ENCODE measurements around the gene P2RY6. TPM values are rescaled to one million over a fixed set of nuclear protein-coding genes. Genes with fewer than 3 reads are reported as not detected.

The P2RY6 gene
- total RNA-seq, 1 donor from 2014 or later = 0.74 TPM

GRCh38 chr11:73321604-73322381 lies 49.7 kb downstream of the P2RY6 start:
- peaks cover 57% of the 10 kb centered on the region for H3K4me1 Mint-ChIP-seq (ENCODE audit: unreplicated experiment)
- peak; percentile 65 for DNase-seq (ENCODE audit: low spot score)

GRCh38 chr11:73322382-73323306 lies 50.5 kb downstream of the P2RY6 start:
- TF ChIP-seq CTCF (IDR thresholded peaks at IDR 0.05; ENCODE audit: unreplicated experiment) = no peak
- Mint-ChIP-seq H3K27me3 (ENCODE audit: unreplicated experiment) (peaks cover 16% of the 10 kb centered on the region), H3K27ac (ENCODE audit: unreplicated experiment) (peak overlapping the region; percentile 99), H3K4me3 (ENCODE audit: unreplicated experiment) (peak overlapping the region; percentile 73), H3K9me3 (ENCODE audit: unreplicated experiment) (no peaks in the 10 kb centered on the region), H3K36me3 (ENCODE audit: low read depth, unreplicated experiment) (peaks cover 30% of the 10 kb centered on the region), H3K4me1 (ENCODE audit: unreplicated experiment) (peaks cover 57% of the 10 kb centered on the region)
- DNase-seq (ENCODE audit: low spot score) = no peak

More at GRCh38 chr11:73321604-73322381, 49.7 kb downstream of the P2RY6 start:
- Mint-ChIP-seq H3K9me3 (ENCODE audit: unreplicated experiment) (no peaks in the 10 kb centered on the region), H3K36me3 (ENCODE audit: low read depth, unreplicated experiment) (peaks cover 30% of the 10 kb centered on the region), H3K4me3 (ENCODE audit: unreplicated experiment) (peak overlapping the region; percentile 67), H3K27me3 (ENCODE audit: unreplicated experiment) (peaks cover 15% of the 10 kb centered on the region), H3K27ac (ENCODE audit: unreplicated experiment) (peak overlapping the region; percentile 99)
- no peak for TF ChIP-seq CTCF (IDR thresholded peaks at IDR 0.05; ENCODE audit: unreplicated experiment)

- peak overlapping the region; percentile 99 for H3K27ac Mint-ChIP-seq (ENCODE audit: unreplicated experiment)
- H3K36me3 Mint-ChIP-seq (ENCODE audit: low read depth, unreplicated experiment) = peaks cover 28% of the 10 kb centered on the region
- no peaks in the 10 kb centered on the region for H3K9me3 Mint-ChIP-seq (ENCODE audit: unreplicated experiment)
- peaks cover 16% of the 10 kb centered on the region for H3K27me3 Mint-ChIP-seq (ENCODE audit: unreplicated experiment)
- no peak overlapping the region for H3K4me3 Mint-ChIP-seq (ENCODE audit: unreplicated experiment)
- DNase-seq (ENCODE audit: low spot score) = peak; percentile 65
- no peak for TF ChIP-seq CTCF (IDR thresholded peaks at IDR 0.05; ENCODE audit: unreplicated experiment)
- peaks cover 60% of the 10 kb centered on the region for H3K4me1 Mint-ChIP-seq (ENCODE audit: unreplicated experiment)
Observed at GRCh38 chr11:73323464-73323863, 51.3 kb downstream of the P2RY6 start.

GRCh38 chr11:73324116-73324515 lies 52.0 kb downstream of the P2RY6 start:
- Mint-ChIP-seq H3K9me3 (ENCODE audit: unreplicated experiment) (no peaks in the 10 kb centered on the region), H3K27me3 (ENCODE audit: unreplicated experiment) (peaks cover 16% of the 10 kb centered on the region), H3K36me3 (ENCODE audit: low read depth, unreplicated experiment) (peaks cover 25% of the 10 kb centered on the region), H3K4me3 (ENCODE audit: unreplicated experiment) (peak overlapping the region; percentile 77), H3K4me1 (ENCODE audit: unreplicated experiment) (peaks cover 60% of the 10 kb centered on the region), H3K27ac (ENCODE audit: unreplicated experiment) (peak overlapping the region; percentile 93)
- TF ChIP-seq CTCF (IDR thresholded peaks at IDR 0.05; ENCODE audit: unreplicated experiment) = no peak
- no peak for DNase-seq (ENCODE audit: low spot score)
